GM21529 (cell line): ENCODE data around the gene OR2A42.
A peak's percentile ranks its signal among the peaks of the same experiment; 100 is the strongest.
"Not testable (repeated sequence)": the region's sequence is repeated elsewhere in the genome, so short reads cannot be mapped to it uniquely, and the experiment has no call there.

Experiments used
- ATAC-seq: cut with Tn5 transposase; IDR thresholded peaks from one replicate; pipeline ENCODE4 v1.9.1; 2021; ENCODE audit not compliant: unreplicated experiment

OR2A42 gene

GRCh38 chr7:144239365-144239764, at the start of gene OR2A42:
Gene OR2A42 (minus strand): TSS chr7:144239605. CDS start chr7:144232843, 6,762 bp downstream.
- not testable (repeated sequence) for ATAC-seq

- ATAC-seq = not testable (repeated sequence)
These were observed 47.9 kb upstream of the OR2A42 start for GRCh38 chr7:144287171-144287784.

GRCh38 chr7:144283716-144284115, 44.3 kb upstream of the OR2A42 start:
- ATAC-seq = not testable (repeated sequence)

GRCh38 chr7:144282490-144282889, 43.1 kb upstream of the OR2A42 start:
- ATAC-seq = not testable (repeated sequence)

- ATAC-seq = not testable (repeated sequence)
These were observed 42.6 kb upstream of the OR2A42 start for GRCh38 chr7:144281981-144282380.

GRCh38 chr7:144280010-144280409, 40.6 kb upstream of the OR2A42 start:
- peak; percentile 49 for ATAC-seq

GRCh38 chr7:144275281-144275680, 35.9 kb upstream of the OR2A42 start:
- not testable (repeated sequence) for ATAC-seq

GRCh38 chr7:144269188-144269587, 29.8 kb upstream of the OR2A42 start, which contains the start of gene CTAGE8:
Gene CTAGE8 (minus strand): TSS chr7:144269288. CDS start chr7:144269250, 38 bp downstream.
- not testable (repeated sequence) for ATAC-seq

GRCh38 chr7:144264692-144265091, 25.3 kb upstream of the OR2A42 start, which contains the start of gene OR2A7:
Gene OR2A7 (minus strand): TSS chr7:144264792. CDS start chr7:144259628, 5,164 bp downstream.
- ATAC-seq = not testable (repeated sequence)

GRCh38 chr7:144262128-144262527, 22.7 kb upstream of the OR2A42 start:
- not testable (repeated sequence) for ATAC-seq

- ATAC-seq = not testable (repeated sequence)
These were observed 19.7 kb upstream of the OR2A42 start for GRCh38 chr7:144259067-144259466.

GRCh38 chr7:144256112-144256511, 16.7 kb upstream of the OR2A42 start:
- no peak for ATAC-seq

- no peak for ATAC-seq
These were observed 16.1 kb upstream of the OR2A42 start for GRCh38 chr7:144255471-144255897.

- ATAC-seq = not testable (repeated sequence)
These were observed 12.9 kb upstream of the OR2A42 start for GRCh38 chr7:144252307-144252706.

GRCh38 chr7:144247674-144248330, 8.4 kb upstream of the OR2A42 start:
- ATAC-seq = not testable (repeated sequence)

GRCh38 chr7:144246967-144247366, 7.6 kb upstream of the OR2A42 start:
- not testable (repeated sequence) for ATAC-seq

GRCh38 chr7:144245372-144245771, 6.0 kb upstream of the OR2A42 start:
- ATAC-seq = not testable (repeated sequence)

- ATAC-seq = not testable (repeated sequence)
These were observed 799 bp downstream of the OR2A42 start for GRCh38 chr7:144238530-144239082.

- not testable (repeated sequence) for ATAC-seq
These were observed 6.4 kb downstream of the OR2A42 start for GRCh38 chr7:144233039-144233438.

GRCh38 chr7:144231027-144231426, 8.4 kb downstream of the OR2A42 start:
- not testable (repeated sequence) for ATAC-seq

- ATAC-seq = not testable (repeated sequence)
These were observed 10.6 kb downstream of the OR2A42 start for GRCh38 chr7:144228810-144229209.

GRCh38 chr7:144226866-144227265, 12.5 kb downstream of the OR2A42 start:
- not testable (repeated sequence) for ATAC-seq
